A673 (cell line): ENCODE data around the gene KIR2DL3.

Source experiments
- EZH2 ChIP-seq: fragments of 200-600 bp; sonication (generic); IDR thresholded peaks from 2 replicates; pipeline ENCODE4 v1.6.1; 2017; ENCODE audit warnings: borderline replicate concordance, low read depth, mild to moderate bottlenecking, mixed read lengths, antibody characterized with exemption, low read length; ENCODE audit not compliant: poor library complexity, severe bottlenecking
- TF ChIP-seq, protein P1 (sequence below): fragments of 300-800, 200-600 bp; sonication (generic); conservative IDR thresholded peaks from 2 replicates; pipeline ENCODE4 v1.5.1; 2017; ENCODE audit warnings: low read depth, mild to moderate bottlenecking, antibody characterized with exemption, low read length, moderate library complexity, mixed read lengths

DNA sequence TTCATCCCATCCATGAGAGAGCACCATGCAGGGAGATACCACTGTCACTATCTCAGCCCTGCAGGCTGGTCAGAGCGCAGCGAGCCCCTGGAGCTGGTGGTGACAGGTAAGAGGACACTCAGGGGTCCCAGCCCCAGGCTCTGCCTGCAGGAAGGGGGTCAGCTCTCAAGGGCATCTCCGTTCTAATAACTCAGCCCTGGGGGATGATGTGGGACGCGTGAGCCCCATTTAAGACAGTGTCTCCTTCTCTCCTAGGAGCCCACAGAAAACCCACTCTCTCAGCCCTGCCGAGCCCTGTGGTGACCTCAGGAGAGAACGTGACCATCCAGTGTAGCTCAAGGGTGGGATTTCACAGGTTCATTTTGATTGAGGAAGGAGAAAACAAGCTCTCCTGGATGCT, 29.5 kb upstream of the KIR2DL3 start:
- TF ChIP-seq, protein P1, sequence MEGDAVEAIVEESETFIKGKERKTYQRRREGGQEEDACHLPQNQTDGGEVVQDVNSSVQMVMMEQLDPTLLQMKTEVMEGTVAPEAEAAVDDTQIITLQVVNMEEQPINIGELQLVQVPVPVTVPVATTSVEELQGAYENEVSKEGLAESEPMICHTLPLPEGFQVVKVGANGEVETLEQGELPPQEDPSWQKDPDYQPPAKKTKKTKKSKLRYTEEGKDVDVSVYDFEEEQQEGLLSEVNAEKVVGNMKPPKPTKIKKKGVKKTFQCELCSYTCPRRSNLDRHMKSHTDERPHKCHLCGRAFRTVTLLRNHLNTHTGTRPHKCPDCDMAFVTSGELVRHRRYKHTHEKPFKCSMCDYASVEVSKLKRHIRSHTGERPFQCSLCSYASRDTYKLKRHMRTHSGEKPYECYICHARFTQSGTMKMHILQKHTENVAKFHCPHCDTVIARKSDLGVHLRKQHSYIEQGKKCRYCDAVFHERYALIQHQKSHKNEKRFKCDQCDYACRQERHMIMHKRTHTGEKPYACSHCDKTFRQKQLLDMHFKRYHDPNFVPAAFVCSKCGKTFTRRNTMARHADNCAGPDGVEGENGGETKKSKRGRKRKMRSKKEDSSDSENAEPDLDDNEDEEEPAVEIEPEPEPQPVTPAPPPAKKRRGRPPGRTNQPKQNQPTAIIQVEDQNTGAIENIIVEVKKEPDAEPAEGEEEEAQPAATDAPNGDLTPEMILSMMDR, result no peak
- TF ChIP-seq EZH2, result no peak
